ENCODE data around the gene XG. TPM values are rescaled to one million over a fixed set of nuclear protein-coding genes. Genes with fewer than 3 reads are reported as not detected.

The XG gene
- total and polyA plus RNA-seq, 4 donors = 0.21 to 0.71 (median 0.39) TPM

DNA sequence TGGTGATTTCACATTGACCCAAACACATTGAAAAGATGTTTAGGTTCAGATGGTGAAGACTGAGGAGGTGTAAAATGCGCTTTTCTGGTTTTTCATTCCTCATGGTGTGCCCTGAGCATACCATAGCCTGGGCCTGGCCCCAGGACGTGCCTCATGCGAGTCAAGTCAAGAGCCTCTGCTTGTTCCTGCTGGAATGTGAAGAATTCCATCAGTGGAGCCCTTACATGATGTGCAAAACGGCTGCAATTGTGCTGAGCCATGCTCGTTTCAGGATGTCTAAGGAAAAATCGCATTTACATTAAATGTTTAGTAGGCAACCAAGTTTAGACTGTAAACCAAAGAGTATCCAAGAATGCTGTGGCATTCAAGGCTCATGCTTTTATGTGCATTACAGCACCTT lies 111.8 kb downstream of the XG start:
- ATAC-seq (ENCODE audit: insufficient read depth, low FRiP score) = no peak

More for the DNA sequence above, 111.8 kb downstream of the XG start:
- TF ChIP-seq, protein P1, sequence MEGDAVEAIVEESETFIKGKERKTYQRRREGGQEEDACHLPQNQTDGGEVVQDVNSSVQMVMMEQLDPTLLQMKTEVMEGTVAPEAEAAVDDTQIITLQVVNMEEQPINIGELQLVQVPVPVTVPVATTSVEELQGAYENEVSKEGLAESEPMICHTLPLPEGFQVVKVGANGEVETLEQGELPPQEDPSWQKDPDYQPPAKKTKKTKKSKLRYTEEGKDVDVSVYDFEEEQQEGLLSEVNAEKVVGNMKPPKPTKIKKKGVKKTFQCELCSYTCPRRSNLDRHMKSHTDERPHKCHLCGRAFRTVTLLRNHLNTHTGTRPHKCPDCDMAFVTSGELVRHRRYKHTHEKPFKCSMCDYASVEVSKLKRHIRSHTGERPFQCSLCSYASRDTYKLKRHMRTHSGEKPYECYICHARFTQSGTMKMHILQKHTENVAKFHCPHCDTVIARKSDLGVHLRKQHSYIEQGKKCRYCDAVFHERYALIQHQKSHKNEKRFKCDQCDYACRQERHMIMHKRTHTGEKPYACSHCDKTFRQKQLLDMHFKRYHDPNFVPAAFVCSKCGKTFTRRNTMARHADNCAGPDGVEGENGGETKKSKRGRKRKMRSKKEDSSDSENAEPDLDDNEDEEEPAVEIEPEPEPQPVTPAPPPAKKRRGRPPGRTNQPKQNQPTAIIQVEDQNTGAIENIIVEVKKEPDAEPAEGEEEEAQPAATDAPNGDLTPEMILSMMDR (IDR thresholded peaks at IDR 0.05; ENCODE audit: control extremely low read depth, extremely low read depth) = no peak
- H3K4me3 ChIP-seq = no peak overlapping the region
- DNase-seq = peak in 1 of 3 donors; percentile 17
- H3K36me3 ChIP-seq (ENCODE audit: control insufficient read depth in 4 of 4, insufficient read depth in 4 of 4, low read length in 4 of 4) = peaks cover 0 to 3% (median 0%) of the 10 kb centered on the region in 4 donors
- no peaks in the 10 kb centered on the region for H3K9me3 ChIP-seq (ENCODE audit: control insufficient read depth in 4 of 4, insufficient read depth in 3 of 4, low read length in 3 of 4)
- H3K4me1 ChIP-seq (ENCODE audit: control insufficient read depth in 5 of 5, insufficient read depth in 5 of 5, low read length in 5 of 5) = no peaks in the 10 kb centered on the region
- 59 to 80% methylated on average over 6 of the region's 6 CpGs for WGBS, 2 donors
- H3K9ac ChIP-seq (ENCODE audit: insufficient read depth in 1 of 2, low read length in 2 of 2) = no peak overlapping the region
- no peak overlapping the region for H3K27ac ChIP-seq (ENCODE audit: low read depth in 1 of 2, low read length in 1 of 2)
- peaks cover 0 to 5% (median 0%) of the 10 kb centered on the region in 3 donors for H3K27me3 ChIP-seq (ENCODE audit: control insufficient read depth in 3 of 3, insufficient read depth in 3 of 3, low read length in 2 of 3)

Other genes with a start within 250 kb of the XG start
- 100 to 1,000 TPM; 118 to 217 TPM for gene CD99, start 60.7 kb upstream of the XG start, total RNA-seq
- 100 to 1,000 TPM; 161 to 266 TPM for gene CD99, start 60.7 kb upstream of the XG start, polyA plus RNA-seq
- gene GYG2, start 76.9 kb downstream of the XG start, total RNA-seq = 1 to 10 TPM; 4.6 to 5.4 TPM
- gene GYG2, start 76.9 kb downstream of the XG start, polyA plus RNA-seq = under 1 TPM; 0.59 to 0.70 TPM
- 10 to 100 TPM; 42.9 to 55.4 TPM for gene ARSD, start 177.3 kb downstream of the XG start, total RNA-seq
- gene ARSD, start 177.3 kb downstream of the XG start, polyA plus RNA-seq = 10 to 100 TPM; 10.8 to 25.3 TPM

Data from lung (tissue), 12 donors.